ENCODE data around the gene BICD2.

The BICD2 gene

GRCh38 chr9:92666236-92666635, 98.4 kb downstream of the BICD2 start:
- DNase-seq, result no peak

- no peak for DNase-seq
Measured at GRCh38 chr9:92665836-92666235, 98.8 kb downstream of the BICD2 start.

- DNase-seq, result no peak
Measured at GRCh38 chr9:92664394-92665152, 100.1 kb downstream of the BICD2 start.

GRCh38 chr9:92663951-92664350, 100.7 kb downstream of the BICD2 start:
- DNase-seq, result no peak

GRCh38 chr9:92663126-92663525, 101.5 kb downstream of the BICD2 start:
- no peak for DNase-seq

- DNase-seq, result no peak
Measured at GRCh38 chr9:92661743-92662142, 102.9 kb downstream of the BICD2 start.

Data from GDM1 (cell line).